Inferior parietal cortex (tissue), 1 donor: ENCODE data around the gene CFAP57.

ENCODE experiments used
- DNase-seq: peaks from one replicate; pipeline ENCODE4 v3.0.0-alpha.2; 2016; ENCODE audit errors: extremely low spot score

CFAP57 gene

DNA sequence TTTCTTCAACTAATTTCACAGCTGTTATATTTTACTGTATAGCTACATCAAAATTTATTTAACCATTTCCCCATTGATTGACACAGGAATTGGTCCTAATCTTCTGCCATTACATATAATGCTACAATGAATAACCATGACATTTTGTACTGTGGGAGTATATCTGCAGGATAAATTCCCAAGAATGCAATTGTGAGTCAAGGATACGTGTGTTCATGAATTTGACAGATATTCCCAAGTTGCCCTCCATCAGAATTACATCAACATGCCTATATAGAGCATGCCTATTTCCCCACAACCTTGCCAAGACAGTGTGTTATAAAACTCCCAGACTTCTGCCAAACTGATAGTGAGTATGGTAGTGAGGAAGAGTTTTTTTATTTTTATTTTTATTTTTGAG lies 125.9 kb downstream of the CFAP57 start:
- no peak for DNase-seq

DNA sequence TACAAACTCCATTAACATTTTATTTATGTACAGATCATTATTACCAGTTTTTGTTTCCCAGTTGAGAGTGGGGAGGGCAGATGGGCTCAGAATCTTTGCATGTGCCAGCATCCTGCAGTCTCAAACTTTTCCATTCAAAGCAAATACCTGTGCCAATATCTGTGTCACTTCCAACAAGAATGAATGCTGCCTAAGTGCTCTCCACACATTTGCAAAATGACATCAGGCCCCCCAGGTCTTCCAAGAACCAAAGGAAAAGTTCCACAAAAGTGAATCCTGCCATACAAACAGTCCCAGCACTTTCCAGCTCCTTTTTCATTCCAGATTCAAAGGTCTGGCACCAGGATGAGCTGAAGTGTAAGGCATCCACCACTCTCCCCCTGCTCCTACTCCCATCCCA lies 127.0 kb downstream of the CFAP57 start:
- no peak for DNase-seq

DNA sequence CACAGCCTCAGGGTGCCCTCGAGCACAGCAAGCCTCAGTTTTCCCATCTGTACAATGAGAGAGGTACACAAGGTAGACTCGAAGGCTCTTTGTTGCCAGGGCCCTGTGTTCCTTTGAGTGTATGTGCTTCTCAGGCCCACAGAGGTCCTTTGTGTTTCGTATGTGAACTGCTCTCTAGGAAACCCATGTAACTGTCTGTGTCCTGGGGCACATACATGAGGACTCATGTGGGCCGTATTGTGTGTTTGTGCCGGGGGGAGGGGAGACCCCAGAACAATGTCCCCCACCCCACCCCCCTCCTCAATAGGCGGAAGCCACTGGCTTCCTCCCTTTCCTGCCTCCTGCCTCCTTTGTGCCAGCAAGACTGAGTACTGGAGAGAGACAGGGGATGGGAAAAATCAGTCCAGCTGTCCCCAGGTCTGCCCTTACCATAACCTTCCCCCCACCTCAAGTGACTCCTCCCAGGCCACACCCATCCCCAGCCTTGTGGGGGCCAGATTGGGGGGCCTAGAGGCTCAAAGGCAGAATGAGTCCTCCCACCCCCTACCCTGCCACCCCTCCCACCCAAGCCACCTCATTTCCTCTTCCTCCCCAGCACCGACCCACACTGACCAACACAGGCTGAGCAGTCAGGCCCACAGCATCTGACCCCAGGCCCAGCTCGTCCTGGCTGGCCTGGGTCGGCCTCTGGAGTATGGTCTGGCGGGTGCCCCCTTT lies 128.4 kb downstream of the CFAP57 start, which contains the start of gene TIE1:
Gene TIE1, plus strand, starts transcription at position 605 of the 717 bp plus-strand sequence. Its CDS starts 90 bp downstream, at position 695.
- DNase-seq = no peak

DNA sequence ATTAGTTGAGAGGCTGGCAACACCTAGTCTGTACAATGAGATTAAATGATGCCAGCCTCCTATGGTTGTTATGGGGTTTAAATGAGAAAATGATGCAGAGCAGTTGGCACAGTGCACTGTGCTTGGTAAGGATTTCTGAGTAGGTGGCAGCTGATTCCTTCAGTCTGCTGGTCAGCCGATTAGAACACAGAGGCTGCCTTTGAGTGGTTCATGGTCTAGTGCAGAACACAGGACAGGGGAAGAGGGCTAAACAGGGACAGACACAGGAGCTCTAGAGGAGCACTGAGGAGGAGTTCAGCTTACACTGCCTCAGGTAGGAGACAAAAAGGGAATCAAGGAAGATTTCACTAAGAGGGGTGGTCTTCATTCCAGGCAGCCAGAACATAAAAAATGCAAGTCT lies 130.1 kb downstream of the CFAP57 start:
- no peak for DNase-seq

DNA sequence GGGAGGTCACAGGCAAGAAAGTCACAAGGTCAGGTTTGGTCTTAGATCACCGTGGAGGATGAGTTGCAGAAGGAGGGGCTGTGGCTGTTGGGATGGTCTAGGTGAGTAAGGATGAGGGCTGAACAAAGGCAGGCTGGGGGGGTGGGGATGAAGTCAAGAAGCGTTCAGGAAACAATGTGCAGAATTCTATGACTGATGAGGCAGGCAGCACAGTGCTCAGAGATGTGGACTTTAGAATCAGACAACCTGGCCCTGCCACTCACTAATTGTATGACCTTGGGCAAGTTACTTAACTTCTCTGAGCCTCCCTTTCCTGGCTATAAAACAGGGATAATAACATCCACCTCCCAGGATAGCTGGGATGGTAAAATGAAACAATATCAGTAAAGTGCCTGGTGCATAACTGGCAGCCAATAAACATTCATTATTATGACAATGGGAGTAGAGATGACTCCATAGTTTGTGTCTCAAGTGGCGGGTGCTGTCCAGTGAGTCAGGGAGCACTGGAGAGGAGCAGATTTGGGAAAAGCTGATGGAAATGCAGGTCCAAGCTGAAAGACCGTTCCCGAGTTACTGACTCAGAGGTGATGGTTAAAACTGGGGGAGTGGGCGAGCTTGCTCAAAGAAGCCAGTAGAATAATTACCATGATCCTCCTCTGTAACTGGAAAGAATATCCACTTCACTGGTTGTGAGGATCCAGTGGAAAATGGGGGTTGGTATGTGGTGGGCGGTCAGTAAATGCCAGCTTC lies 130.8 kb downstream of the CFAP57 start:
- no peak for DNase-seq

DNA sequence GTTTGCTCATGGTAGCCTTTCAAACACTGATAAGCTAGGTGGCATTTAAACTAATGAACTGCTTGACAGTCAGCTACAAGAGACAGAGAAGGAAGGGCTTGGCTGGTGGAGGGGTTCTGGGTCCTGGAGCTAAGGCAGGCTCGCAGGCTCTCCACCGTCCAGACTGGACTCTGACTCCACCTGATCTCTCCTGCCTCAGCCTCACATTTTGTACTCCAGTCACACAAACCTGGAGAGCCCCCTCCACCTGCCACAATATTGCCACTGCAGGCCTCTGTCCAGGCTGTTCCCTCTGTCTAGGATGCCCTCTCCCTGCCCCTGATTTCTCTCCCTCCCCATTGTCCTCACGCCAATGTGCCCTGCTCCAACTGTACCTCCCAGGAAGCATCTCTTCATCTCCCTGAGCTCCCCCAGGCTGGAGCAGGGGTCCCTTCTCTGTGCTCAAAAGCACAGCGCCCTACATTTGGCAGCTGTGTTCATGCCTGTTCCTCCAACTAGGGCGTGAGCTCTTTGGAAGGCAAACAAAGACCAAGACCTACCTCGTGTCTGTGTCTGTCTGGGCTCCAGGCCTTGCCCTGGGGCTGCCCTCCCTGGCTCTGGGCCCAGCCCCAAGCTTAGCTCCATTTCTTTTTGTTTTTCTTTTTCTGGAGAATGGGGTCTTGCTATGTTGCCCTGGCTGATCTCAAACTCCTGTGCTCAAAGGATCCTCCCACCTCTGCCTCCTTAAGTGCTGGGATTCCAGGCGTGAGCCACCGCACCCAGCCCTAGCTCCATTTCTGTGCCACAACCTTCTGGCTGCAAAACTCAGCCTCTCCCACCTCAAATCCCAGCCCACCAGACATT lies 131.6 kb downstream of the CFAP57 start:
- no peak for DNase-seq
